ENCODE results near the gene SHROOM2. TPM values are rescaled to one million over a fixed set of nuclear protein-coding genes. Genes with fewer than 3 reads are reported as not detected.

The SHROOM2 gene
- total and polyA plus RNA-seq, 8 donors: 5.6 to 15.0 (median 13.7) TPM

GRCh38 chrX:9835585-9836210, 49.5 kb downstream of the SHROOM2 start:
- Histone ChIP-seq H3K9me3 (no peaks in the 10 kb centered on the region), H3K36me3 (no peaks in the 10 kb centered on the region), H3K27me3 (no peaks in the 10 kb centered on the region), H3K4me1 (no peaks in the 10 kb centered on the region), H3K27ac (no peak overlapping the region), H3K4me3 (no peak overlapping the region)
- ATAC-seq (no peak), DNase-seq (no peak)
- intact Hi-C loops (cut with DNase I): no loop called here
- TF ChIP-seq CTCF (IDR thresholded peaks at IDR 0.05): no peak

- DNase-seq (no peak), ATAC-seq (no peak)
- no peaks in the 10 kb centered on the region for H3K4me1 ChIP-seq
- no peak for TF ChIP-seq CTCF (IDR thresholded peaks at IDR 0.05)
- H3K9me3 ChIP-seq: no peaks in the 10 kb centered on the region
- intact Hi-C loops (cut with DNase I): no loop called here
- no peaks in the 10 kb centered on the region for H3K36me3 ChIP-seq
- H3K27me3 ChIP-seq: no peaks in the 10 kb centered on the region
- no peak overlapping the region for H3K27ac ChIP-seq
- H3K4me3 ChIP-seq: no peak overlapping the region
Observed at GRCh38 chrX:9842541-9842940, 56.3 kb downstream of the SHROOM2 start.

GRCh38 chrX:9844936-9845577, 58.8 kb downstream of the SHROOM2 start:
- no peaks in the 10 kb centered on the region for H3K27me3 ChIP-seq
- no peak for TF ChIP-seq CTCF (IDR thresholded peaks at IDR 0.05)
- H3K9me3 ChIP-seq: no peaks in the 10 kb centered on the region
- no peak overlapping the region for H3K4me3 ChIP-seq
- H3K27ac ChIP-seq: no peak overlapping the region
- no peaks in the 10 kb centered on the region for H3K4me1 ChIP-seq
- H3K36me3 ChIP-seq: no peaks in the 10 kb centered on the region
- ATAC-seq (no peak), DNase-seq (no peak)
- intact Hi-C loops (cut with DNase I): no loop called here

GRCh38 chrX:9845578-9845952, 59.3 kb downstream of the SHROOM2 start:
- Histone ChIP-seq H3K36me3 (no peaks in the 10 kb centered on the region), H3K27me3 (no peaks in the 10 kb centered on the region), H3K4me3 (no peak overlapping the region), H3K4me1 (no peaks in the 10 kb centered on the region), H3K9me3 (no peaks in the 10 kb centered on the region), H3K27ac (no peak overlapping the region)
- no peak for ATAC-seq
- TF ChIP-seq CTCF (IDR thresholded peaks at IDR 0.05): no peak
- no peak for DNase-seq
- intact Hi-C loops (cut with DNase I): no loop called here

GRCh38 chrX:9846631-9847030, 60.4 kb downstream of the SHROOM2 start:
- intact Hi-C loops (cut with DNase I): no loop called here
- Histone ChIP-seq H3K27ac (no peak overlapping the region), H3K27me3 (no peaks in the 10 kb centered on the region), H3K4me1 (no peaks in the 10 kb centered on the region), H3K9me3 (no peaks in the 10 kb centered on the region), H3K36me3 (no peaks in the 10 kb centered on the region), H3K4me3 (no peak overlapping the region)
- no peak for TF ChIP-seq CTCF (IDR thresholded peaks at IDR 0.05)
- no peak for ATAC-seq
- no peak for DNase-seq
